GM20431 (cell line): Measurements from ENCODE around the gene MSI2.

ENCODE experiments used
- in situ Hi-C: fragments of 300-500 bp; cut with MseI, MboI; formaldehyde crosslinking; loops from one replicate; pipeline ENCODE4 v1.15.0; 2020; ENCODE audit warnings: low sequenced_read_pairs; ENCODE audit not compliant: unreplicated experiment

The MSI2 gene

DNA sequence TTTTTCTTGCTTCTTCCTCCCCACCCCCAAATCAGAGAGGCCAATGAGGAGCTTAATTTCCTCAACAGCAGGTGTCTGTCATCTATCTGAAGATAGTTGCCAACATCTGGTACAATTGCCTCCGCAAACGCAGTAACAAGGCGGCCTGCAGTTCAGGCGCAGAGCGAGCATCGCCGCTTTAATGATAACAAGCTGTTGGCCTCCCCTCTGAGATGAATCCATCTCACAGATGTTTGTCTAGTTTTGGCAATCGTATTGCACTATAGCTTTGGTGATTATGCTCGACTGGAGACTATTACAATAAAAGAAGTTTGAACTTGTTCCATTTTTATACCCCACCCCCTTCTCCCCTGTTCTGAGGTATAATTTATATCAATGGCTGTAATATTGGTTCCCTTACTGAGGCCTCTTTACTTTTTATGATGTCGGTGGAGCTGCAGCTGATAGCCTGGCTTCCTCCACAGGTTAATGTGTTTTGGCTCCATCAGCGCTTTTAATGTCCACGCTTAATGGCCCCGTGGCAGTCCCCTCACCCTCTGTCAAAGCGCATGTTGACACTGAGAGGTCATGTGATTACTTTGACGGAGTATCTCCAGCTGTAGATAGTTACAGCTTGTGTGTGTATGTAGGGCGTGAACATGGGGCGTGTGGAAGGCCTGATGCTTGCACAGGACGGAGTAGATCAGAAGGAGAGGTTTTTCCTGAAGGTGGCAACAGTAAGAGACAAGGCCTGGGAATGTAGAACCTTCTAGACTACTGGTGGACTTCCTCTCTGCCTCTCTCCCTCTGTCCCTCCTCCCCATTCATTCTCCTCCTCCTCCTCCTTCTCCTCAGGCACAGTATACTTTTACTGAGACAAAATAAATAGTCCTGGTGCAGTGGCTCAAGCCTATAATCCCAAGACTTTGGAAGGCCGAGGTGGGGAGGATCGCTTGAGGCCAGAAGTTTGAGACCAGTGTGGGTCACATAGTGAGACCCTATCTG lies 164.7 kb downstream of the MSI2 start:
- in situ Hi-C loops: no loop called here

GRCh38 chr17:57422574-57423164 lies 166.3 kb downstream of the MSI2 start:
- in situ Hi-C loops: no loop called here

DNA sequence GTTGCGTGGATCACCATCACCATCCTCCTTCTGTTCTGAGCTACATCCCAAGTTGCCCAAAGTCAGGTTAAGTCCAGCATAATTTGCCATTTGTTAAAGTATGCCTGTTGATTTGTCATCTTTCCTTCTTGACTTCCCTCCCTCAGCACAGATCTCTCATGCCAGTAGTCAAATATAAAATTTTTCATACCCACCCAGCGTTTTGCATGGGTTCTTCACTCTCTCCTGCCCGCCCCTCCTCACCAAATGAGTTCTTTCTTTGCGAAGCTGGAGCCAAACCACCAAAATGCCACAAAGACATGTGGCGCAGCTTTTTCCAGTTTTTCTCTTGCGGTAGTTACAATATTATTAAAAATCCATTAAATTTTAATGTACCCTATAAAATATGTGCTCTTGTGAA lies 167.2 kb downstream of the MSI2 start:
- in situ Hi-C loops: no loop called here

GRCh38 chr17:57424273-57424672 lies 167.9 kb downstream of the MSI2 start:
- in situ Hi-C loops: no loop called here

DNA sequence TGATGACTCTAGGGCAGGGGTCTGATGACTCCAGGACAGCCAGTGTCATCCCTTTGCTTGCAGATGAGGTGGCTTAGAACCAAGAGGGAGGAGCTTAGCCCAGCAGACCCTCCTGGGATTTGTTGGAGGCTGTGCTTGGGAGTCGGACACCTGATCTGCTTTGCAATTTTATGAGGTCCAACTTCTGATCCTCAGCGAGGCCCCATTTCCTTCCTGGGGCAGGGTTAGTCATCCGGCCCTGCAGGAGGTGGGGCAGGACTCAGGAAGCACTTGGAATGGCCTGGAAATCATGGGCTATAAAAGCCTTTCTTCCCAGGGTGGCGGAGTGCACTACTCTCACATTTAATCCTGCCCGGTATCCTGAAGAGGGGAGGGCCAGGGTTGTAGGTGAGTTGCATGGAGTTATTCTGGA lies 168.5 kb downstream of the MSI2 start:
- in situ Hi-C loops: no loop called here

GRCh38 chr17:57425431-57425830 lies 169.1 kb downstream of the MSI2 start:
- in situ Hi-C loops: no loop called here

GRCh38 chr17:57425903-57426880 lies 169.9 kb downstream of the MSI2 start:
- in situ Hi-C loops: no loop called here

- in situ Hi-C loops: no loop called here
Measured at GRCh38 chr17:57429966-57430365, 173.6 kb downstream of the MSI2 start.

DNA sequence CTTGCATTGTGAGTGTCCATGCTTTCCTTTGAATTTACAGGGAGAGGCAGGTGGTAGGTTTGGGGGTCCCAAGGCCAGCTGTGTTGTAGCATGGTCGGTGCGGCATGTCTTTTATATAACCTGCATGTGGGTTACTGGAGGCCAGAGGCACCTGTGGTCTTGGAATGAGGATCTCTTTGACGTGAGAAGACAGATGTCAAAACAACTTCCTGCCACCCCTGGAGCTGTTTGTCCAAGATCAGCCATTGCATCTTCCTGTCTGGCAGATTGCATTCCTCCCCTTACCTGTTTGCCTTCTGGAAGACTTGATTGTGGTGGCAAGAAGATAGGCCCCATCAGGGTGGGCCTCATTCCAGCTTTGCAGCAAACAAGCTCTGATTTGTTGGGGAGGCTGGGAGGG lies 175.1 kb downstream of the MSI2 start:
- in situ Hi-C loops: no loop called here

DNA sequence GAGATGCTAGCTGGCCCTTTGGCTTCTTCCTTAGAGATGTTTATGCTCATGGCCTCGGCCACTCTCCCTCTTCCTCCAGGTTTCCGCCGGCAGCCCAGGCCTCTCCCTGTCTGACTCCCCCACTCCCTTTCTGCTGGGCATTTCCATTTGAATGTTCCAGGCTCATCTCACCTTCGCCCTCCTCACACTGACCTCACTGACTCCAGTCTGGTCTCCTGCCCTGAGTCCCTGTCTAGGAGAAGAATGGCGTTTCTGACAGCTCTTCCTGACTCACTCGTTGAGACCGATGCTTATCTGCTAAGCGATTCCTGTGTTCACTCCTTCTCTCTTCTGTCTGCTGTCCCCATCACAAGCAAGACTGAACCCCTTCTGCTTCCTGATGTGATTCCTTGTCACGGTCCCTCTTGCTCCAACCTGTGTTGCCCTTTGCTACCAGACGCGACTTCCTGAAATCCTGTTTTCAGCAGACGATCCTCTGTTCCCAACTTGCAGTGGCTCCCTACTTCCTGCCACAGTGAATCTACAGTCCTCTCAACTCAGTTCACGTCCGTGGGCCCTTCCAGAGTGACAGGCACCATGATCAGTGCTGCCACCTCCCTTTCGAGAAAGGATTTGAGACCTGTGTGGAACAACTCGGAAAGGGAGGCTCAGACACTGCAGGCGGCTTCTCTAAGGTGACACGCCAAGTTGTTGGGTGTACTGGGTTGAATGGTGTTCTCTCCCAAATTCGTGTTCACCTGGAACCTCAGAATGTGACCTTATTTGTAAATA lies 176.4 kb downstream of the MSI2 start:
- in situ Hi-C loops: no loop called here

GRCh38 chr17:57433452-57433851 lies 177.1 kb downstream of the MSI2 start:
- in situ Hi-C loops: no loop called here

GRCh38 chr17:57434361-57434760 lies 178.0 kb downstream of the MSI2 start:
- in situ Hi-C loops: no loop called here

GRCh38 chr17:57436565-57436964 lies 180.2 kb downstream of the MSI2 start:
- in situ Hi-C loops: no loop called here

- in situ Hi-C loops: no loop called here
Measured at GRCh38 chr17:57438066-57438731, 181.9 kb downstream of the MSI2 start.

DNA sequence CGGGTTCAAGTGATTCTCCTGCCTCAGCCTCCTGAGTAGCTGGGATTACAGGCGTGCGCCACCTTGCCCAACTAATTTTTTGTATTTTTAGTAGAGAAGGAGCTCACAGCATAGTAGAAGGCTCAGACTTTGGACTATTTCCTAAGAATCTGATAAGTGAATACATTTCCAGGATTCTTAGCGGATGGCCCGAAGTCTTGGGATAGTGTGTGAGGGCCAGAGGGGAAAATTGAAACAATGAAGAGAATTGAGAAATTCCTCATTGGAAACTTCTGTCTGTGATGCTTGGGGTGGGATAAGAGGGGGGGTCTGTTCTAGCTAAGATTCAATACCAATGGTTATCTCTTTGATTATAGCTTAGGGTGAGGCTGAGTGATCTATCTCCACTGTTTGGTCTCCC lies 183.3 kb downstream of the MSI2 start:
- in situ Hi-C loops: no loop called here

DNA sequence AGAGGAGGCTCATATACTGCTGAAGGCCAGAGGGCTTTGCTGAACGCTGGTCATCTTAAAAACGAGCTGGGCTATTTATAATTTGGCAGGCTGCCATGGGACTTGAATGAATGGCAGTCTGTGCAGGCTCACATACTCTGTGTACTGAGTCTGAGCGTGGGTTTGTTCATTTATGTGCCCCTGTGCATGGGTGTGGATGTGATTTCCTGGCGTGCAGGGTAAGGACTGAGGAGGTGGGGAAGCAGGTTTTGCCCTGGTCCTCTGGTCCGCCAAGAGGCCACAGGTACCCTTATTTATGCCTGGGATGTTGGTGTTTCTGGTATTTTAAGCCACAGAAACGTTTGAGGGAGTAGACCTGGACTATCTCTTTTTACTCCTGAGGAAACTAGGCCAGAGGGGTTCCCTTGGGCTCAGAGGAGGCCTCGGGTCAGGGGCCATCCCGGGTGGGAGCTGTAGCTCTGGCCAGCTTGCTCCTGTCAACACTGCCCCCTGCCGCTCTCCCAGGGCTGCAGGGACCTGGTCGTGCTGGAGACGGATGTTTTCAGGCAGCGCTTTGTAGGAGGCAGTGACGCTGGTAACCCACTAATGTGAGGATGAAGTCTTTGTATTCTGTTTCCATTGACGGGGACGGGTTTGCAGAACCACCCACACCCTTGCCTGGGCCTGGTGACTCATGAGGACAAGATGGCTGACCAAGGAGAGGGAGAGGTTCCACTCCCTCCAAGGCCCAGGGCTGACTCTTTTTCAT lies 184.4 kb downstream of the MSI2 start:
- in situ Hi-C loops: no loop called here

DNA sequence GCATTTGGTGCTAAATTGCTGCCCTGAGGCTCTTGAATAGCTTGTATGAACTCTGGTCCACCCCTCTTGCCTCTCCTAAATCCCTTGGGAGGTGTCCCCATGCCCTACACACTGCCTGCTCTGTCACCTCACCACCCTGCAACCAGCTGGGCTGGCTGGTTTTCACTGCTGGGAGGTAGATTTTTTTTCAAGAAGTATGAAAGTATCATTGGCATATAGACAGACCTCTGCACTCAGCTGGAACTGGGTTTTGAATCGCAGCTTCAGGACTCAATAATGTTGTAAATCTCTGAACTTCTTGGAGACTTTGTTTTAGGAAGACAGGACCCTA lies 184.9 kb downstream of the MSI2 start:
- in situ Hi-C loops: no loop called here

- in situ Hi-C loops: no loop called here
Measured at GRCh38 chr17:57442401-57442823, 186.1 kb downstream of the MSI2 start.
